ENCODE measurements around the gene QTRT2. TPM values are rescaled to one million over a fixed set of nuclear protein-coding genes. Genes with fewer than 3 reads are reported as not detected.

The QTRT2 gene
- total and polyA plus RNA-seq, 2 of the 8 experiments (the other 6 are each of a cell fraction or from before 2014, with no cell fraction given) = 13.3 to 54.5 TPM

DNA sequence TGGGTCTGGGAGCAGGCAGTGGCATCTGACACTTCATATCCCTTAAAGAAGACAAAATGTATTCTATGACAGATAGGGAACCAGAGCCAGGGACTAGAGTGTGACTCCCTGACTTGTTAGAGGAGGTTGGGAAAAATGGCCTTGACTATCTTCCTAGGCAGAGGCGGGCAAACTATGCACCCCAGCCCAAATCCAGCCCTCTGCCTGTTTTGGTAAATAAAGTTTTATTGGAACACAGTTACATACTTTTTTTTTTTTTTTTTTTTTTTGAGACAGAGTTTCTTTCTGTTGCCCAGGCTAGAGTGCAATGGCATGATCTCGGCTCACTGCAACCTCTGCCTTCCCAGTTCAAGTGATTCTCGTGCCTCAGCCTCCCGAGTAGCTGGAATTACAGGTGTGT is 47.3 kb downstream of the QTRT2 start:
- CTCF ChIA-PET (ENCODE audit: partially characterized antibody) = interaction anchor here (0.6 to 1.9 kb wide), 2 partner anchors 50 to 269 kb away, joined by 5 read pairs; no protein-coding TSS in a partner anchor
- FAIRE-seq = no peak
- POLR2A ChIA-PET (ENCODE audit: partially characterized antibody) = no interaction called here
- TF ChIP-seq HDAC2 (IDR thresholded peaks at IDR 0.05; ENCODE audit: borderline replicate concordance in 1 of 2, low read depth in 2 of 2, low read length in 2 of 2) (no peak), TBP (IDR thresholded peaks at IDR 0.05; ENCODE audit: low read depth, low read length) (no peak), BACH1 (IDR thresholded peaks at IDR 0.05; ENCODE audit: low read length) (no peak), SP1 (IDR thresholded peaks at IDR 0.05; ENCODE audit: low read depth, low read length) (no peak), NRF1 (IDR thresholded peaks at IDR 0.05; ENCODE audit: low read depth, low read length) (no peak), SIX5 (IDR thresholded peaks at IDR 0.05; ENCODE audit: low read depth, low read length) (no peak), TEAD4 (IDR thresholded peaks at IDR 0.05; ENCODE audit: low read depth, low read length) (no peak), GABPA (IDR thresholded peaks at IDR 0.05; ENCODE audit: borderline replicate concordance, insufficient read depth, low read length) (no peak), BRCA1 (IDR thresholded peaks at IDR 0.05; ENCODE audit: low read depth, low read length) (no peak), GTF2F1 (IDR thresholded peaks at IDR 0.05; ENCODE audit: borderline replicate concordance, low read depth, low read length) (no peak)
- TF ChIP-seq, protein P1, sequence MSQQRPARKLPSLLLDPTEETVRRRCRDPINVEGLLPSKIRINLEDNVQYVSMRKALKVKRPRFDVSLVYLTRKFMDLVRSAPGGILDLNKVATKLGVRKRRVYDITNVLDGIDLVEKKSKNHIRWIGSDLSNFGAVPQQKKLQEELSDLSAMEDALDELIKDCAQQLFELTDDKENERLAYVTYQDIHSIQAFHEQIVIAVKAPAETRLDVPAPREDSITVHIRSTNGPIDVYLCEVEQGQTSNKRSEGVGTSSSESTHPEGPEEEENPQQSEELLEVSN (IDR thresholded peaks at IDR 0.05) = no peak

More for the DNA sequence above, 47.3 kb downstream of the QTRT2 start:
- Histone ChIP-seq H2BK12ac (ENCODE audit: low read depth, low read length) (no peak overlapping the region), H2BK5ac (ENCODE audit: low read depth, low read length) (no peak overlapping the region), H2AK5ac (ENCODE audit: low read depth, low read length) (no peak overlapping the region), H3K23ac (ENCODE audit: insufficient read length) (no peak overlapping the region), H3K36me3 (ENCODE audit: control insufficient read depth in 2 of 4, insufficient read depth in 4 of 4, low read length in 3 of 4) (no peaks in the 10 kb centered on the region), H3K18ac (ENCODE audit: extremely low read depth, low read length) (no peak overlapping the region), H3K4me1 (replicated peaks in 1 of 4; ENCODE audit: control insufficient read depth in 3 of 4, insufficient read depth in 4 of 4, low read length in 3 of 4) (peaks cover 0 to 9% (median 1%) of the 10 kb centered on the region in 4 experiments; a peak in 4 of 7 replicates), H4K8ac (ENCODE audit: extremely low read depth, insufficient read depth, low read length) (no peak overlapping the region), H3K23me2 (ENCODE audit: low read depth, low read length) (no peaks in the 10 kb centered on the region), H3K79me2 (ENCODE audit: control insufficient read depth in 1 of 2, insufficient read depth in 2 of 2, low read length in 2 of 2) (no peaks in the 10 kb centered on the region), H3K56ac (replicated peaks; ENCODE audit: insufficient read length, low read depth, low read length) (no peak overlapping the region), H2AFZ (ENCODE audit: low read length) (no peak overlapping the region), H4K5ac (ENCODE audit: insufficient read length, low read depth, low read length) (no peak overlapping the region), H2BK15ac (ENCODE audit: low read length) (no peak overlapping the region), H3K4me3 (ENCODE audit: extremely low read depth in 1 of 4, insufficient read depth in 2 of 4, low read depth in 3 of 4, low read length in 4 of 4) (no peak overlapping the region), H3K27me3 (replicated peaks in 1 of 4; ENCODE audit: control insufficient read depth in 3 of 4, extremely low read depth in 1 of 4, insufficient read depth in 3 of 4, low read length in 3 of 4) (no peaks in the 10 kb centered on the region), H3K4ac (replicated peaks; ENCODE audit: insufficient read length, low read depth, low read length) (no peak overlapping the region), H4K91ac (replicated peaks; ENCODE audit: insufficient read length, low read length) (no peak overlapping the region), H2BK120ac (replicated peaks; ENCODE audit: low read depth, low read length) (no peak overlapping the region), H3K4me2 (ENCODE audit: insufficient read depth in 1 of 2, low read depth in 2 of 2, low read length in 2 of 2) (no peak overlapping the region), H3K79me1 (ENCODE audit: low read depth, low read length) (no peaks in the 10 kb centered on the region), H4K20me1 (replicated peaks in 1 of 2; ENCODE audit: control insufficient read depth in 1 of 2, insufficient read depth in 2 of 2, low read length in 2 of 2) (no peaks in the 10 kb centered on the region), H3K27ac (ENCODE audit: low read depth, low read length) (no peak overlapping the region), H3K9me3 (ENCODE audit: insufficient read depth in 2 of 2, low read depth in 1 of 2, low read length in 1 of 2) (no peaks in the 10 kb centered on the region), H3K9ac (replicated peaks in 1 of 4; ENCODE audit: extremely low read depth in 1 of 4, low read depth in 3 of 4, low read length in 3 of 4) (no peak overlapping the region), H2BK20ac (ENCODE audit: low read length) (no peak overlapping the region), H3K14ac (ENCODE audit: insufficient read length) (no peak overlapping the region)
- DNase-seq (ENCODE audit: low read depth in 1 of 2, low spot score in 2 of 2) = no peak
- 88% methylated on average over 4 of the region's 4 CpGs; no CpG with 5 or more reads in 1 of the 2 experiments for WGBS, 2 experiments (ENCODE audit: extremely low coverage in 1 of 2, insufficient coverage in 1 of 2, insufficient read length in 1 of 2, insufficient replicate concordance in 2 of 2, low coverage in 1 of 2, low lambda C conversion rate in 2 of 2, missing lambda C conversion rate in 1 of 2)

Data from H1 (cell line).